Esophagus squamous epithelium (tissue), 4 donors: Measurements from ENCODE around the gene INMT.

Experiments
- POLR2A ChIP-seq, 4 donors: fragments of 450-650 bp; IDR thresholded peaks; one replicate each; pipeline ENCODE4 v1.6.1; 2017; ENCODE audit warnings: antibody characterized with exemption in 4 of 4, mild to moderate bottlenecking in 4 of 4, moderate library complexity in 3 of 4
- TF ChIP-seq, protein P1 (sequence below), 6 experiments: fragments of 450-650 bp in 4 of 6; fragments of 200-600 bp in 2 of 6; sonication (generic) in 2 of 6; IDR thresholded peaks; one replicate each; pipeline ENCODE4 v1.5.1; 2016 to 2019; ENCODE audit warnings: antibody characterized with exemption in 6 of 6, mild to moderate bottlenecking in 4 of 6, moderate library complexity in 4 of 6

DNA sequence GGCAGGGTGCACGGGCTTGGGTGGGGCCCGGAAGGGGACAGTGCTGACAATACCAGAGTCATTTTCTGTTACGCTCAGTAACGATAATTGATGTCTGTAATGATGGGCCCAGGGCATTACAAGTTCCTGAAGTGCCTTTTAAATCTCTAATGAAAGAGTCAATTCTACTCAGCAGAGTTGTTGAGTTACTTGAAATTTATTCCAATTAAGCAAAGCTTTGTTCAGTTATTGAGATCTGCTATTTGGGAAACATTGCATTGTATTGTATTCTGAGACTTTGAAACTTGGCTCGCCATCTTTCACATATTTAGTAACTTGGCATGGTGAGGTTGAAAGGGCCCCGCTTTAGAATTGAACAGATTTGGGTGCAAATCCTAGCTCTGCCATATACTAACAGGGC, 54.0 kb downstream of the INMT start:
- no peak for TF ChIP-seq POLR2A (IDR thresholded peaks at IDR 0.05)
- TF ChIP-seq, protein P1, sequence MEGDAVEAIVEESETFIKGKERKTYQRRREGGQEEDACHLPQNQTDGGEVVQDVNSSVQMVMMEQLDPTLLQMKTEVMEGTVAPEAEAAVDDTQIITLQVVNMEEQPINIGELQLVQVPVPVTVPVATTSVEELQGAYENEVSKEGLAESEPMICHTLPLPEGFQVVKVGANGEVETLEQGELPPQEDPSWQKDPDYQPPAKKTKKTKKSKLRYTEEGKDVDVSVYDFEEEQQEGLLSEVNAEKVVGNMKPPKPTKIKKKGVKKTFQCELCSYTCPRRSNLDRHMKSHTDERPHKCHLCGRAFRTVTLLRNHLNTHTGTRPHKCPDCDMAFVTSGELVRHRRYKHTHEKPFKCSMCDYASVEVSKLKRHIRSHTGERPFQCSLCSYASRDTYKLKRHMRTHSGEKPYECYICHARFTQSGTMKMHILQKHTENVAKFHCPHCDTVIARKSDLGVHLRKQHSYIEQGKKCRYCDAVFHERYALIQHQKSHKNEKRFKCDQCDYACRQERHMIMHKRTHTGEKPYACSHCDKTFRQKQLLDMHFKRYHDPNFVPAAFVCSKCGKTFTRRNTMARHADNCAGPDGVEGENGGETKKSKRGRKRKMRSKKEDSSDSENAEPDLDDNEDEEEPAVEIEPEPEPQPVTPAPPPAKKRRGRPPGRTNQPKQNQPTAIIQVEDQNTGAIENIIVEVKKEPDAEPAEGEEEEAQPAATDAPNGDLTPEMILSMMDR (IDR thresholded peaks at IDR 0.05): no peak
